Ishikawa (cell line): ENCODE results near the gene MTX1.

Source experiments
- EGR1 ChIP-seq: IDR thresholded peaks from 2 replicates; pipeline ENCODE4 v1.6.1; 2012
- REST ChIP-seq: IDR thresholded peaks from 2 replicates; pipeline ENCODE4 v1.6.1; 2012; ENCODE audit warnings: low read depth, mild to moderate bottlenecking
- TAF1 ChIP-seq: IDR thresholded peaks from 2 replicates; pipeline ENCODE4 v1.6.1; 2012; ENCODE audit warnings: low read depth, mild to moderate bottlenecking
- TCF12 ChIP-seq: IDR thresholded peaks from 2 replicates; pipeline ENCODE4 v1.6.1; 2012; ENCODE audit warnings: low read depth

GRCh38 chr1:155186794-155187455 lies 21.6 kb upstream of the MTX1 start:
- TF ChIP-seq TCF12, result no peak
- TF ChIP-seq EGR1, result no peak
- TF ChIP-seq TAF1, result no peak
- TF ChIP-seq REST, result no peak
